Measurements from ENCODE around the gene USP19. TPM values are rescaled to one million over a fixed set of nuclear protein-coding genes. Genes with fewer than 3 reads are reported as not detected.

The USP19 gene
- total RNA-seq, 1 experiment from 2014 or later, result 44.3 TPM

DNA sequence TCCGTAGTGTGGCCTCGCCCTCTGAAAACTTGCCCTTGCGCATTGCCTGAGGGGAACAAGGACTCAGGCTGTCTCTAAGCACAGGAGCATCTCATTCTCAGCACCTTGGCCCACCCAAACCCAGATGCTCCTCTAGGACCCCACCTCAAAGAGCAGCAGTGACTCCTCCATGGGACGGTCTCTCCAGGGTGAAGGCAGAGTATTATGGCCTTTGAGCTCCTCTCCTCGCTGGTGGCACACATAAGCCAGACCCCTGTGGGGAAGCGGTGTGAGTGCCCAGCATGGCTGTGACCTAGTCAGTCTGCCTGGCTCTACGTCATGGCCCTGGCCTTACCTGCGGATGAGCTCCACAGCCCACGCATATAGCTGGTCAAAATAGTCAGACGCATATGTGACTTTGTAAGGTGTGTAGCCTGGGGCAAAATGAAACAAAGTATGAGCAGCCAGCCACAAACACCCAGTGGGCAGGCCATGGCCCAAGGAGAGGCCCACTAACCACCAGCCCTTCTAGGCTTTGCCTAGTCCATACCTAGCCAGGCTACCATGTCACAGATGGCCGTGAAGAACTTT, 20.5 kb downstream of the USP19 start:
- H3K36me3 Mint-ChIP-seq (ENCODE audit: insufficient read depth, unreplicated experiment), result peaks cover 50% of the 10 kb centered on the region
- no peak overlapping the region for H3K4me3 Mint-ChIP-seq (ENCODE audit: low read depth, unreplicated experiment)
- intact Hi-C loops (cut with micrococcal nuclease; ENCODE audit: unreplicated experiment), result no loop called here

DNA sequence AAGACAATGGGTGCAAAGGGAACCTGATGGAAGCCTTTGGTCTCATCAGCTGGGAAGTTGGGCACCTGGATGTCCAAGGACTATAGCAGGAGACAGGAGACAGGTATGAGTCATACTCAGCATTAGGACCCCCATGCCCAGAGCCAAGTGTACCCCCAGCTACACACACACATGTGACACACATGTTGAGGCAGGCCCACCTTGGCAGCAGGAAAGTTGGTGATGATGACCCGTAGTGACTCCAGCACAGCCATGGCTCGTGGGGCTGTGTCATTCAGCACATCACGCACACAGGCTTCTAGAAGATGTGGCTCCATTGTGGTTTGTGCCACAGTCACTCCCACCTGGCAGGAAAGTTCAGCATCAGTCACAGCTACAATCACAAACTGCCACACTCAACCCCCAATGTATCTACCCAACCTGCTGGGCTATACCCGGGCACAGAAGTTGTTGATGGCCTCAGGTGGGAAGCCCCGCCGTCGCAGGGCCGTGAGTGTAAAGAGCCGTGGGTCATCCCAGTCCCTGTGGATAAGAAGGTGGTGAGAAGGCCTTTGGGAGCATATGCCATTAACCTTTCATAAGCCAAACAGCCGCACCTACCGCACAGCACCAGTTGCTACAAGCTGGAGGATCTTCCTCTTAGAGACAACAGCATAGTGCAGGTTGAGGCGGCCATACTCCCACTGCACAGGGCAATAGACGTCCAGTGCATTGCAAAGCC, 21.6 kb downstream of the USP19 start:
- Mint-ChIP-seq H3K36me3 (ENCODE audit: insufficient read depth, unreplicated experiment) (peaks cover 49% of the 10 kb centered on the region), H3K4me3 (ENCODE audit: low read depth, unreplicated experiment) (no peak overlapping the region), H3K9me3 (ENCODE audit: low read depth, unreplicated experiment) (no peaks in the 10 kb centered on the region), H3K4me1 (ENCODE audit: low read depth, unreplicated experiment) (peaks cover 10% of the 10 kb centered on the region), H3K27ac (ENCODE audit: unreplicated experiment) (no peak overlapping the region), H3K27me3 (ENCODE audit: unreplicated experiment) (no peaks in the 10 kb centered on the region)
- no peak for DNase-seq
- intact Hi-C loops (cut with micrococcal nuclease; ENCODE audit: unreplicated experiment), result no loop called here
- TF ChIP-seq, protein P1, sequence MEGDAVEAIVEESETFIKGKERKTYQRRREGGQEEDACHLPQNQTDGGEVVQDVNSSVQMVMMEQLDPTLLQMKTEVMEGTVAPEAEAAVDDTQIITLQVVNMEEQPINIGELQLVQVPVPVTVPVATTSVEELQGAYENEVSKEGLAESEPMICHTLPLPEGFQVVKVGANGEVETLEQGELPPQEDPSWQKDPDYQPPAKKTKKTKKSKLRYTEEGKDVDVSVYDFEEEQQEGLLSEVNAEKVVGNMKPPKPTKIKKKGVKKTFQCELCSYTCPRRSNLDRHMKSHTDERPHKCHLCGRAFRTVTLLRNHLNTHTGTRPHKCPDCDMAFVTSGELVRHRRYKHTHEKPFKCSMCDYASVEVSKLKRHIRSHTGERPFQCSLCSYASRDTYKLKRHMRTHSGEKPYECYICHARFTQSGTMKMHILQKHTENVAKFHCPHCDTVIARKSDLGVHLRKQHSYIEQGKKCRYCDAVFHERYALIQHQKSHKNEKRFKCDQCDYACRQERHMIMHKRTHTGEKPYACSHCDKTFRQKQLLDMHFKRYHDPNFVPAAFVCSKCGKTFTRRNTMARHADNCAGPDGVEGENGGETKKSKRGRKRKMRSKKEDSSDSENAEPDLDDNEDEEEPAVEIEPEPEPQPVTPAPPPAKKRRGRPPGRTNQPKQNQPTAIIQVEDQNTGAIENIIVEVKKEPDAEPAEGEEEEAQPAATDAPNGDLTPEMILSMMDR (IDR thresholded peaks at IDR 0.05; ENCODE audit: unreplicated experiment), result no peak
- CTCF ChIA-PET, result interaction anchor here (0.6 kb wide), 1 partner anchor 459 kb away, joined by 4 read pairs; no protein-coding TSS in a partner anchor
- BruUV-seq (replicated peaks), result no TSS peak

More for the DNA sequence above, 20.5 kb downstream of the USP19 start:
- no peak for DNase-seq
- no TSS peak for BruUV-seq (replicated peaks)
- CTCF ChIA-PET, result no interaction called here
- H3K27me3 Mint-ChIP-seq (ENCODE audit: unreplicated experiment), result no peaks in the 10 kb centered on the region
- H3K9me3 Mint-ChIP-seq (ENCODE audit: low read depth, unreplicated experiment), result no peaks in the 10 kb centered on the region
- TF ChIP-seq, protein P1 (IDR thresholded peaks at IDR 0.05; ENCODE audit: unreplicated experiment), result no peak
- H3K27ac Mint-ChIP-seq (ENCODE audit: unreplicated experiment), result no peak overlapping the region
- peaks cover 10% of the 10 kb centered on the region for H3K4me1 Mint-ChIP-seq (ENCODE audit: low read depth, unreplicated experiment)

DNA sequence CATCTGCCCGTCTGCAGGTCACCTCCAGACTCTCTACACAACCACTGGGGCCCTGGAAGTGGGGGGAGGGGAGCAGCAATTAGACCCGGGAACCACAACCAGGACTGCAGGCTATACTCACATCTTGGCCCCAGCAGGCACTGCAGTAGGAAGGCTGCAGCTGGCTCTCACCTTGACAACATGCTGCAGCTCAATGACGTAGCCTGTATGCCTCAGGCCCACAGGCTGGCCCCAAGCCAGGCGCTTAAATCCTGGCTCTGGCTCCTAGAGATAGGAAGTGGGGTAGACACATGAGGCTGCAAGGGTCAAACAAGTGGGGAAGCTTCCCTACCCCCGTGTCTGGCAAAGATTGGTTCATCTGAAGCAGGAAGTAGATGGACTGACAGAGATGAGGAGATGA, 22.2 kb downstream of the USP19 start:
- Mint-ChIP-seq H3K27me3 (ENCODE audit: unreplicated experiment) (no peaks in the 10 kb centered on the region), H3K36me3 (ENCODE audit: insufficient read depth, unreplicated experiment) (peaks cover 49% of the 10 kb centered on the region), H3K9me3 (ENCODE audit: low read depth, unreplicated experiment) (no peaks in the 10 kb centered on the region), H3K4me1 (ENCODE audit: low read depth, unreplicated experiment) (peaks cover 5% of the 10 kb centered on the region), H3K27ac (ENCODE audit: unreplicated experiment) (no peak overlapping the region), H3K4me3 (ENCODE audit: low read depth, unreplicated experiment) (no peak overlapping the region)
- DNase-seq, result no peak
- intact Hi-C loops (cut with micrococcal nuclease; ENCODE audit: unreplicated experiment), result no loop called here
- TF ChIP-seq, protein P1 (IDR thresholded peaks at IDR 0.05; ENCODE audit: unreplicated experiment), result no peak
- no TSS peak for BruUV-seq (replicated peaks)
- CTCF ChIA-PET, result interaction anchor here (0.6 kb wide), 1 partner anchor 459 kb away, joined by 4 read pairs; no protein-coding TSS in a partner anchor

DNA sequence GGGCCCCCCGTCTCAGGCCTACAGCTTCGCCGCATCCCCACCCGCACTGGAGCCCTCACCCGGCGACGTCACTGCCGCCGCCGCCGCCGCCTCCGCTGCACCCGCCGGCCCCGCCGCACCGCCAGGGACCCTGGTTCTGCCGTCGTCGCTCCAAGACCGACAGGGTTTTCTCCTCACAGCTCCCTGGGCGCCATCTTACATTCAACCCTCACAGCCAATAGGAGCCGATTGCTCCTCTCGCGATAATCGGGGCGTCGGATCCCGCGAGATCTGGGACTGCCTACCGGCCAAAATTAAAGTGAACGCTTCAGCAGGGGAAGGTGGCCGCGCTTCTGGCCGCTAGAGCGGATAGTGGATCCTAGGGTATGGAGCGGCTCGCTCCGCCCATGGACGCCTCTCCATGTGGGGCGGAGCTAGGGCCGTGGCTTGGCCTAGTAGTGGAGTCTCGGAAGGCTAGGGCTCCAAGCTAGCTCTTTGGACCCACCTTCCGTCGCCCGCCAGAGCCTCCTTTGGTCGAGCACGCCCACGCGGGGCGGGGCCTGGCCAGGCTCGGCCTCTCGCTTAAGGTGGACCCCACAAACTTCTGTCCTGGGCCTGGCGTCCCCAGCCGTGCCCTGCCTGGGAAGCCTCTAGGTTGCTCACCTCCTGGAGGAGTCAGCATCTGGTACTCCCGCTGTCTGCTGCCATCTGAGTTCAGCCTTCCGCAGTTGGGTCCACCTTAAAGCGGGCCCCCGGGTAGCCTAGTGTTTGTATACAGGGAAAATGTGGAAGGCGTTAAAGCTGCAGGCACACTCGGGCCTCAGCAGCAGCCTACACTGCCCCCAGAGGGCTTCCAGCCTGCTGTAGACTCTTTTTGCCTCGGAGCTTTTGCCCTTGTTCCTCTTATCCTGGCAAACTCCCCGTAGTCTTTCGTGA, 26.5 kb downstream of the USP19 start, which contains the start of gene QRICH1:
Gene QRICH1 (minus strand): TSS at position 219 of the 915 bp plus-strand sequence. CDS start 17,054 bp downstream, outside the sequence.
- H3K36me3 Mint-ChIP-seq (ENCODE audit: insufficient read depth, unreplicated experiment), result peaks cover 60% of the 10 kb centered on the region
- intact Hi-C loops (cut with micrococcal nuclease; ENCODE audit: unreplicated experiment), result no loop called here
- H3K4me1 Mint-ChIP-seq (ENCODE audit: low read depth, unreplicated experiment), result no peaks in the 10 kb centered on the region
- no TSS peak for BruUV-seq (replicated peaks)
- H3K9me3 Mint-ChIP-seq (ENCODE audit: low read depth, unreplicated experiment), result no peaks in the 10 kb centered on the region
- H3K27ac Mint-ChIP-seq (ENCODE audit: unreplicated experiment), result peak within 1 kb of the TSS; percentile 99
- CTCF ChIA-PET, result interaction anchor here (1.2 to 2.0 kb wide), 11 partner anchors 10 to 355 kb away, joined by 3 to 12 read pairs (median 4); partner anchors contain the start of genes KLHDC8B, LAMB2, NDUFAF3 and QARS1
- DNase-seq, result peak; percentile 96
- TF ChIP-seq, protein P1 (IDR thresholded peaks at IDR 0.05; ENCODE audit: unreplicated experiment), result no peak
- H3K4me3 Mint-ChIP-seq (ENCODE audit: low read depth, unreplicated experiment), result peak within 1 kb of the TSS; percentile 95
- no peaks in the 10 kb centered on the region for H3K27me3 Mint-ChIP-seq (ENCODE audit: unreplicated experiment)
